NB4 (cell line): ENCODE measurements around the gene EML3.

Source experiments
- DNase-seq: peaks from one replicate; pipeline ENCODE4 v3.0.0; 2010; ENCODE audit warnings: low read depth
- H3K4me3 ChIP-seq: one replicate; pipeline ENCODE4 v1.5.1; 2011; ENCODE audit warnings: mild to moderate bottlenecking, low read depth, low read length, moderate library complexity
- MYC ChIP-seq: IDR thresholded peaks from 2 replicates; pipeline ENCODE4 v1.6.1; 2011; ENCODE audit warnings: low read depth, low read length
- POLR2A ChIP-seq: IDR thresholded peaks from 2 replicates; pipeline ENCODE4 v1.6.1; 2011; ENCODE audit warnings: mild to moderate bottlenecking; ENCODE audit not compliant: insufficient read length; ENCODE audit errors: extremely low read depth
- TF ChIP-seq, protein P1 (sequence below): IDR thresholded peaks from one replicate; pipeline ENCODE4 v1.5.1; 2012; ENCODE audit warnings: low read depth, low read length
- TF ChIP-seq, protein P2 (sequence below): IDR thresholded peaks from 2 replicates; pipeline ENCODE4 v1.6.1; 2011; ENCODE audit warnings: low read depth, low read length

The EML3 gene

DNA sequence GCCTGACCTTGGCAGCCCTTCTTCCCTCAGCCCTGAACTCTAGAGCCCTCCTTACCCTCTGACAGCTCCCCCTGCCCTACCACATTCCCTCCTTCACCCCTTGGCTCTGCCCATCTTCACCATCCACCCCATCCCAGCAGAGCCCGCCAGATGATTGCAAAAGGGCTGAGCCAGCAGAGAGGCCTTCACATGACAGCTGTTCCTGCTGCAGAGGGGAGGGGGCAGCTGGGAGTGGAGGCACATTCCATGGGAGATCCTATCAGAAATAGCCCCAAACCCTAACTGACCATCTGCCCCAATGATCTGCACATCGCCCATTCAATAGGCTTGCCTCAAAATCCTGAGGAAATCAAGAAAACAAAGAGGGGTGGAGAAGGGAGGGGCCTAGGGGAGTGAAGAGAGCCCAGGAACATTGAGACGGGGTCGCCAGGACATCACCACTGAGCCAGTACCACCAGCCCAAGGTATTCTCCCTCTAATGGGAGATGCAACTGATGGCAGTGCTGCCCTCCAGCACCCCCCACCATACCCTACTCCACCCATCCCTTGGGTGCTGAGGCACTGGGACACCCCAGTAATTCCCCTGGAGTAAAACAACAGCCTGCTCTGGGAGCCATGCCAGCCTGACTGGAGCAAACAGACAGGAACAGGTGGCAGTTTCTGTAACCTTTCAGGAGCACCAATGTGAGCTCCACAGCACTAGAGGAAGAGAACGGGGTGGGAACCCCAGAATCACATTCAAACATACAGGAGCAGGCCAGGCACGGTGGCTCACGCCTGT, 58.0 kb downstream of the EML3 start:
- no peak for DNase-seq
- H3K4me3 ChIP-seq = no peak overlapping the region
- TF ChIP-seq POLR2A = no peak
- TF ChIP-seq, protein P1, sequence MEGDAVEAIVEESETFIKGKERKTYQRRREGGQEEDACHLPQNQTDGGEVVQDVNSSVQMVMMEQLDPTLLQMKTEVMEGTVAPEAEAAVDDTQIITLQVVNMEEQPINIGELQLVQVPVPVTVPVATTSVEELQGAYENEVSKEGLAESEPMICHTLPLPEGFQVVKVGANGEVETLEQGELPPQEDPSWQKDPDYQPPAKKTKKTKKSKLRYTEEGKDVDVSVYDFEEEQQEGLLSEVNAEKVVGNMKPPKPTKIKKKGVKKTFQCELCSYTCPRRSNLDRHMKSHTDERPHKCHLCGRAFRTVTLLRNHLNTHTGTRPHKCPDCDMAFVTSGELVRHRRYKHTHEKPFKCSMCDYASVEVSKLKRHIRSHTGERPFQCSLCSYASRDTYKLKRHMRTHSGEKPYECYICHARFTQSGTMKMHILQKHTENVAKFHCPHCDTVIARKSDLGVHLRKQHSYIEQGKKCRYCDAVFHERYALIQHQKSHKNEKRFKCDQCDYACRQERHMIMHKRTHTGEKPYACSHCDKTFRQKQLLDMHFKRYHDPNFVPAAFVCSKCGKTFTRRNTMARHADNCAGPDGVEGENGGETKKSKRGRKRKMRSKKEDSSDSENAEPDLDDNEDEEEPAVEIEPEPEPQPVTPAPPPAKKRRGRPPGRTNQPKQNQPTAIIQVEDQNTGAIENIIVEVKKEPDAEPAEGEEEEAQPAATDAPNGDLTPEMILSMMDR = no peak
- TF ChIP-seq, protein P2, sequence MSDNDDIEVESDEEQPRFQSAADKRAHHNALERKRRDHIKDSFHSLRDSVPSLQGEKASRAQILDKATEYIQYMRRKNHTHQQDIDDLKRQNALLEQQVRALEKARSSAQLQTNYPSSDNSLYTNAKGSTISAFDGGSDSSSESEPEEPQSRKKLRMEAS = no peak
- no peak for TF ChIP-seq MYC

DNA sequence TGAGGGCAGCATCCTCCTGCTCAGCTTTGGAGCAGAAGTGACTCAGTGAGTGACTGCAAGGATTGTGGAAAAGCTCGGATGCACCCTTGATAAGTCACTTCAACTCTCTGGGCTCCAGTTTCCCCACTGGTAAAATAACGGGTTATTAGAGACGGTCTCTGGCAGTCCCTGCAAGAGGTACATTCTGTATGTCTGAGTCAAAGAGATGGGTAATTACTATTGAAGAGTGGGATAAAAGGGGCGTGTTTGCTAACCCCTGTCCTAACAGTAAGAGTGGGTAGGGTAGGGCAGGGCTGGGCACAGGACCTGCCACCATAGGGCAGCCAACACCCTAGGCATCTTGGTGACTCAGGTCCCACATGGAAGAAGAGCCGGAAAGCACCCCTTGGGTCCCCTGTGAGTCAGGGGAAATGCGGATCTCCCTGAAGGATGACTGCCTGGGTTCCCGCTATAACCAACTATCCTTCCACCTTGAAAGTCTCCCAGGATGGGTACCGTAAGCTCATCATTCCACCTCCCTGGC, 58.7 kb downstream of the EML3 start:
- TF ChIP-seq, protein P2 = no peak
- no peak for TF ChIP-seq POLR2A
- TF ChIP-seq, protein P1 = no peak
- TF ChIP-seq MYC = no peak
- no peak for DNase-seq
- no peak overlapping the region for H3K4me3 ChIP-seq

DNA sequence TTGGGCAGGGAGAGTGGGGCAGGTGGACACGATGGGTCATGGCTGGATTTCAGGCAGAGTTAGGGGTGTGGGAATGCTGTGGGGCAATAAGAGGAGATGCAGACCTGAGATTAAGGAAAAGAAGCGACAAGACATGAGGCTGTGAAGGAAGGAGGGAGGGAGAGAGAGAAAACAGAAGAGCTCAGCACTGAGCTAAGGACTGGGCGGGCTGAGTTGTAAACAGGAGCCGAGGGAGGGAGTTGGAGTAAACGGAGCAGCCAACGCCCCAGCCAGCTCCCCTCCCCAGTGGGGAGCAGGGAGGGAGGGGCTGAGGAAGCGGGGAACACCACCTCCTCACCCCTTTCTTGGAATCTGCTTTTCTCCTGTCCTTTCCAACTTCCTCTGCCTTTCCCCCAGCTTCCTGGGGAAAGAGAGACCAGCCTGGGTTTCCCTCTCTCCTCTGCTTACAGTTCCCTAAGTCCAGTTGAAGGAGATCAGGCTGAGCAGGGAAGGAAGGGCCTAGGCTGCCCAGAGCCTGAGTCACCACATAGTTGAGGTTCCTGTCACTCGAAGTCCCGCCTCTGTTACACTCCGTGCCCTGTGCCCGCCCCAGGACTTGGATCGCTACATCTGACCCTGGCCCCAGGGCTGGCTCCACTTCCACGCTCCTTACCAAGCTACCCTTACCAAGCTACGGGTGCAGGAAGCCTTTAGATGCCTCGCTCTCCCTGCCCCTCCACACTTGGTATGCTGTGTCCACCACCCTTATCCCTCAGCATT, 59.3 kb downstream of the EML3 start:
- H3K4me3 ChIP-seq = peak overlapping the region; percentile 29
- TF ChIP-seq, protein P1 = no peak
- TF ChIP-seq, protein P2 = 0 out of 2 replicates have a peak, but pooled peaks have one; percentile 9
- peak; percentile 51; the same call in 1 of the 2 replicates for TF ChIP-seq MYC
- peak; percentile 90 for DNase-seq

DNA sequence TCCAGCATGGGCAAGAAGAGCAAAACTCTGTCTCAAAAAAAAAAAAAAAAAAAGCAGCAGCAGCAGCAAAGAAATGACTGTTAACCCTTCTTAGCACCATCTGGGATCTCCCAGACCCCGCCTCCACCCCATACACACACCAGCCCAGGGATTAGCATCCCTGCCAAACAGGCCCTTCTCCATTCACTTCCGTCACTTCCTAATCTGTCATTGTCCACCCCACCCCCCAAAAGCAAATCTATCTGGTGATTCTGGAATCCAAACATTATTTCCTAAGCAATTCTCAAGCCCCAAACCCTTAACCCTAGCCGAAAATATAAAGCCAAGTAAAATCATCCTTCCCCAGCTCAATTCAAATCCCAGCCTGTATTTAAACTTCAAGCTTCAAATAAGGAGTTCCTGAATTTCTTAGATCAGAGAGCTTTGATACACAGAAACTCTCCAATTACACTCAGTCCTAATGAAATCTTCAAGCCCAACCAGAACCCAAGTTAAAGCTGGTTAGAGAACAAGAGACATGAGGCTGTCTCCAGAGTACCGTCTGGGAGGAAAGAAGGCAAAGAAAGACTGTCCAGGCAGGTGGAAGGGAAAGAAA, 60.0 kb downstream of the EML3 start:
- H3K4me3 ChIP-seq = peak overlapping the region; percentile 29
- no peak for DNase-seq
- TF ChIP-seq, protein P1 = no peak
- TF ChIP-seq POLR2A = no peak
- TF ChIP-seq MYC = no peak
- TF ChIP-seq, protein P2 = no peak
